ENCODE results near the gene SIGLEC7. TPM values are rescaled to one million over a fixed set of nuclear protein-coding genes. Genes with fewer than 3 reads are reported as not detected.

Gene SIGLEC7
- total RNA-seq, 1 donor, result not detected

DNA sequence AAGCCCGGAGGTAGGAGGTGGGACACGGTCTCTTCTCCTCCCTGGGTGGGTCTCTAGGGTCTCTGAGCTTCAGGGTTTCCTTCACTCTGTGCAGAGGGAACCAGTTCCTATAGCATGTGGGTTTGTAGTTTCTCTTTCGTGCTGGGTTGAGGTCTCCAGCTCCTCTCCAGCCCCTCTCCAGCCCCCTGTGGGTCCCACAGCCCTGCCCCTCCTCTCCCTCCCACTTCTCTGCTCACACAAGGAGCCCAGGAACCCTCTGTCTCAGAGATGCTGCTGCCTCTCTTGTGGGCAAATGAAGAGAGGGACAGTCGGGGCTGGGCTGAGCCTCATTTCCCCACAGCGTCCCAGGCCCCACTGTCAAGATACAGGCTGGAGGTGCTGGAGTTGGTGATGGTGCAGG is 1.4 kb downstream of the SIGLEC7 start:
- DNase-seq (ENCODE audit: insufficient read length, low spot score, missing footprints), result no peak
- H4K20me1 ChIP-seq (ENCODE audit: insufficient read depth, low read length), result no peaks in the 10 kb centered on the region
- H3K9me3 ChIP-seq (ENCODE audit: low read depth, low read length), result no peaks in the 10 kb centered on the region
- no peak overlapping the region for H2AFZ ChIP-seq (ENCODE audit: low read length)
- no peak overlapping the region for H3K4me3 ChIP-seq (ENCODE audit: insufficient read depth, low read length)
- H3K36me3 ChIP-seq (ENCODE audit: insufficient read depth, low read length), result no peaks in the 10 kb centered on the region
- no peak overlapping the region for H3K4me2 ChIP-seq (ENCODE audit: insufficient read depth, low read length)
- H3K4me1 ChIP-seq (ENCODE audit: insufficient read depth, low read length), result no peaks in the 10 kb centered on the region
- H3K27ac ChIP-seq (ENCODE audit: low read depth, low read length), result no peak overlapping the region
- peaks cover 5% of the 10 kb centered on the region for H3K27me3 ChIP-seq (ENCODE audit: insufficient read depth, low read length)
- no peaks in the 10 kb centered on the region for H3K79me2 ChIP-seq (ENCODE audit: insufficient read depth, low read length)
- TF ChIP-seq, protein P1, sequence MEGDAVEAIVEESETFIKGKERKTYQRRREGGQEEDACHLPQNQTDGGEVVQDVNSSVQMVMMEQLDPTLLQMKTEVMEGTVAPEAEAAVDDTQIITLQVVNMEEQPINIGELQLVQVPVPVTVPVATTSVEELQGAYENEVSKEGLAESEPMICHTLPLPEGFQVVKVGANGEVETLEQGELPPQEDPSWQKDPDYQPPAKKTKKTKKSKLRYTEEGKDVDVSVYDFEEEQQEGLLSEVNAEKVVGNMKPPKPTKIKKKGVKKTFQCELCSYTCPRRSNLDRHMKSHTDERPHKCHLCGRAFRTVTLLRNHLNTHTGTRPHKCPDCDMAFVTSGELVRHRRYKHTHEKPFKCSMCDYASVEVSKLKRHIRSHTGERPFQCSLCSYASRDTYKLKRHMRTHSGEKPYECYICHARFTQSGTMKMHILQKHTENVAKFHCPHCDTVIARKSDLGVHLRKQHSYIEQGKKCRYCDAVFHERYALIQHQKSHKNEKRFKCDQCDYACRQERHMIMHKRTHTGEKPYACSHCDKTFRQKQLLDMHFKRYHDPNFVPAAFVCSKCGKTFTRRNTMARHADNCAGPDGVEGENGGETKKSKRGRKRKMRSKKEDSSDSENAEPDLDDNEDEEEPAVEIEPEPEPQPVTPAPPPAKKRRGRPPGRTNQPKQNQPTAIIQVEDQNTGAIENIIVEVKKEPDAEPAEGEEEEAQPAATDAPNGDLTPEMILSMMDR (IDR thresholded peaks at IDR 0.05; ENCODE audit: extremely low read depth, low read depth, low read length), result no peak

DNA sequence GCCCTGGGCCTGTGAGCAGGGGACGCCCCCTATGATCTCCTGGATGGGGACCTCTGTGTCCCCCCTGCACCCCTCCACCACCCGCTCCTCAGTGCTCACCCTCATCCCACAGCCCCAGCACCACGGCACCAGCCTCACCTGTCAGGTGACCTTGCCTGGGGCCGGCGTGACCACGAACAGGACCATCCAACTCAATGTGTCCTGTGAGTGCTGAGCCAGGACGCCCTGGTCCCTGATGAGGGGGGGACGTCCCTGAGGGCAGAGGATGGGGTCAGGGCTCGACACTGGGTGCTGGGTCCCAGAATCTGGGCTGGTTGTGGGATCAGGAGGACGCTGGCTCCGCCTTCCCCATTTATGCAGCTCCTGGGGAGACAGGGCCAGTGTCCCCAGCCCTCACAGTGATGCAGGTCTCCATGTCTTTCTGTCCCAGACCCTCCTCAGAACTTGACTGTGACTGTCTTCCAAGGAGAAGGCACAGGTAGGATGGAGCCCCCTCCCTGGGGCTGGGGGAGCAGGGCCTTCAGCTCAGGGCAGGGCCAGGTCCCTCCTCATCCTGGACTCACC is 2.5 kb downstream of the SIGLEC7 start:
- DNase-seq (ENCODE audit: insufficient read length, low spot score, missing footprints), result no peak
- no peak overlapping the region for H3K27ac ChIP-seq (ENCODE audit: low read depth, low read length)
- H3K36me3 ChIP-seq (ENCODE audit: insufficient read depth, low read length), result no peaks in the 10 kb centered on the region
- TF ChIP-seq, protein P1 (IDR thresholded peaks at IDR 0.05; ENCODE audit: extremely low read depth, low read depth, low read length), result no peak
- H2AFZ ChIP-seq (ENCODE audit: low read length), result no peak overlapping the region
- H3K4me2 ChIP-seq (ENCODE audit: insufficient read depth, low read length), result no peak overlapping the region
- H3K9me3 ChIP-seq (ENCODE audit: low read depth, low read length), result no peaks in the 10 kb centered on the region
- no peaks in the 10 kb centered on the region for H3K79me2 ChIP-seq (ENCODE audit: insufficient read depth, low read length)
- H3K27me3 ChIP-seq (ENCODE audit: insufficient read depth, low read length), result peaks cover 3% of the 10 kb centered on the region
- H3K4me3 ChIP-seq (ENCODE audit: insufficient read depth, low read length), result no peak overlapping the region
- no peaks in the 10 kb centered on the region for H3K4me1 ChIP-seq (ENCODE audit: insufficient read depth, low read length)
- no peaks in the 10 kb centered on the region for H4K20me1 ChIP-seq (ENCODE audit: insufficient read depth, low read length)

DNA sequence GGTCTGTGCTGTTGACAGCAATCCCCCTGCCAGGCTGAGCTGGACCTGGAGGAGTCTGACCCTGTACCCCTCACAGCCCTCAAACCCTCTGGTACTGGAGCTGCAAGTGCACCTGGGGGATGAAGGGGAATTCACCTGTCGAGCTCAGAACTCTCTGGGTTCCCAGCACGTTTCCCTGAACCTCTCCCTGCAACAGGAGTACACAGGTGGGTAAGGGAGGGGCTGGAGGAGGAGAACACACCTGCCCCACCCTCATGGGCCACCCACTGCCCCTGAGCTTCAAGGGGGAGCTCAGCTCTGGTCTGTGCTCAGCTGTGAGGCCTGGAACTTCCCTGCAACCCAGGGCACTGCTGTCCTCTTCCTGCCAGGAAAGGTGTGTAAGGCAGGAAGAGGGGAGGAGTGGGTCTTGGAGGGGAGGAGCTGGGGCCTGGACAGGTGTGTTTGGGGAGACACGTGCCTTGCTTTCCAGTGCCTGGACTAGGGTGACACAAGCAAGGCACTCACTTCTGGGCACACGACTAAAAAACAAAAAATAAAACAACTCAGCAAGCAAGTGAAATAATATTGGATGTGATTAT is 3.9 kb downstream of the SIGLEC7 start:
- no peaks in the 10 kb centered on the region for H3K4me1 ChIP-seq (ENCODE audit: insufficient read depth, low read length)
- no peak overlapping the region for H3K4me3 ChIP-seq (ENCODE audit: insufficient read depth, low read length)
- no peak overlapping the region for H3K27ac ChIP-seq (ENCODE audit: low read depth, low read length)
- no peak overlapping the region for H2AFZ ChIP-seq (ENCODE audit: low read length)
- no peaks in the 10 kb centered on the region for H3K79me2 ChIP-seq (ENCODE audit: insufficient read depth, low read length)
- H3K27me3 ChIP-seq (ENCODE audit: insufficient read depth, low read length), result no peaks in the 10 kb centered on the region
- H3K9me3 ChIP-seq (ENCODE audit: low read depth, low read length), result no peaks in the 10 kb centered on the region
- H3K4me2 ChIP-seq (ENCODE audit: insufficient read depth, low read length), result no peak overlapping the region
- no peaks in the 10 kb centered on the region for H3K36me3 ChIP-seq (ENCODE audit: insufficient read depth, low read length)
- TF ChIP-seq, protein P1 (IDR thresholded peaks at IDR 0.05; ENCODE audit: extremely low read depth, low read depth, low read length), result no peak
- no peak for DNase-seq (ENCODE audit: insufficient read length, low spot score, missing footprints)
- H4K20me1 ChIP-seq (ENCODE audit: insufficient read depth, low read length), result no peaks in the 10 kb centered on the region

DNA sequence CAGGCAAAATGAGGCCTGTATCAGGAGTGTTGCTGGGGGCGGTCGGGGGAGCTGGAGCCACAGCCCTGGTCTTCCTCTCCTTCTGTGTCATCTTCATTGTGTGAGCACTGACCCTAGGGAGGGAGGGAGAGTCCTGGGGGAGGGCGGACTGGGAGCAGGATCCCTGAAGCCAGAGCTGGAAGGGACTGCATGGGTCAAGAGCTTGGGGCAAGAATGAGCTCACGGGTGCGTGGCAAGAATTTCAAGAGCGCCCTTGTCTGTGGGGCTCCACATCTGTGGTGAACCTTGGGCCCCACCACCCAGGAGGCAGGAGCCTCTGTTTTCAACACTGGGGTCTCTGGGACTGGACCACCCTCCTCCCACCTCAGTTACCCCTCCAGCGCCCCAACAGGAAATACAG is 4.7 kb downstream of the SIGLEC7 start:
- Histone ChIP-seq H3K4me3 (ENCODE audit: insufficient read depth, low read length) (no peak overlapping the region), H4K20me1 (ENCODE audit: insufficient read depth, low read length) (no peaks in the 10 kb centered on the region), H3K4me2 (ENCODE audit: insufficient read depth, low read length) (no peak overlapping the region), H3K27ac (ENCODE audit: low read depth, low read length) (no peak overlapping the region), H3K4me1 (ENCODE audit: insufficient read depth, low read length) (no peaks in the 10 kb centered on the region), H3K79me2 (ENCODE audit: insufficient read depth, low read length) (no peaks in the 10 kb centered on the region), H3K36me3 (ENCODE audit: insufficient read depth, low read length) (no peaks in the 10 kb centered on the region), H2AFZ (ENCODE audit: low read length) (no peak overlapping the region), H3K9me3 (ENCODE audit: low read depth, low read length) (no peaks in the 10 kb centered on the region), H3K27me3 (ENCODE audit: insufficient read depth, low read length) (no peaks in the 10 kb centered on the region)
- DNase-seq (ENCODE audit: insufficient read length, low spot score, missing footprints), result no peak
- TF ChIP-seq, protein P1 (IDR thresholded peaks at IDR 0.05; ENCODE audit: extremely low read depth, low read depth, low read length), result no peak

Measured in osteoblast (primary cell).